Thyroid gland (tissue), 4 donors: ENCODE measurements around the gene AGPAT4. TPM values are rescaled to one million over a fixed set of nuclear protein-coding genes. Genes with fewer than 3 reads are reported as not detected.

Experiments
- DNase-seq, 2 donors: peaks; one replicate each; pipeline ENCODE4 v3.0.0-alpha.2; 2019
- H3K27ac ChIP-seq, 3 donors: fragments of 200-600 bp; sonication (generic); 1 replicate in 2 of 3; 2 replicates in 1 of 3; pipeline ENCODE4 v1.5.1; 2016 to 2019; ENCODE audit warnings: mild to moderate bottlenecking in 1 of 3, moderate library complexity in 1 of 3
- H3K27me3 ChIP-seq: fragments of 200-600 bp; sonication (generic); one replicate; pipeline ENCODE4 v1.5.1; 2019
- H3K36me3 ChIP-seq, 2 donors: fragments of 200-600 bp; sonication (generic); one replicate each; pipeline ENCODE4 v1.5.1; 2016 to 2019
- H3K4me1 ChIP-seq, 2 donors: fragments of 200-600 bp; sonication (generic); one replicate each; pipeline ENCODE4 v1.5.1; 2017 to 2019
- H3K4me3 ChIP-seq, 3 donors: fragments of 200-600 bp; sonication (generic); replicated peaks in 1 of 3; 1 replicate in 2 of 3; 2 replicates in 1 of 3; pipeline ENCODE4 v1.5.1; 2016; ENCODE audit warnings: mild to moderate bottlenecking in 1 of 3
- H3K9me3 ChIP-seq: fragments of 200-600 bp; sonication (generic); one replicate; pipeline ENCODE4 v1.5.1; 2017
- CTCF ChIP-seq, 6 experiments: fragments of 200-600 bp in 3 of 6; fragments of 450-650 bp in 3 of 6; sonication (generic) in 3 of 6; IDR thresholded peaks; one replicate each; pipeline ENCODE4 v1.5.1; 2016 to 2019; ENCODE audit warnings: antibody characterized with exemption in 6 of 6, mild to moderate bottlenecking in 2 of 6, inconsistent platforms in 1 of 6, moderate library complexity in 1 of 6
- POLR2A ChIP-seq, 2 donors: fragments of 450-650 bp; IDR thresholded peaks; one replicate each; pipeline ENCODE4 v1.6.1; 2017; ENCODE audit warnings: antibody characterized with exemption in 2 of 2, mild to moderate bottlenecking in 2 of 2, moderate library complexity in 1 of 2
- WGBS, 2 donors: methylation state at CpG; one replicate each; pipeline ENCODE4 v1.1.5; 2017; 5-methylcytosine and 5-hydroxymethylcytosine counted together
- intact Hi-C: fragments of 100-400 bp; cut with DNase I; formaldehyde crosslinking; loops from one replicate; pipeline ENCODE4 v1.15.1; 2023
- total RNA-seq, 4 donors: library from RNA; depleted of rRNA; stranded (reverse); fragments of >200 nt; gene quantifications; one replicate each; pipeline ENCODE4 v1.2.3, GENCODE V29; 2016

Gene AGPAT4
- total RNA-seq, 4 donors from 2014 or later: 6.1 to 12.8 (median 6.9) TPM

DNA sequence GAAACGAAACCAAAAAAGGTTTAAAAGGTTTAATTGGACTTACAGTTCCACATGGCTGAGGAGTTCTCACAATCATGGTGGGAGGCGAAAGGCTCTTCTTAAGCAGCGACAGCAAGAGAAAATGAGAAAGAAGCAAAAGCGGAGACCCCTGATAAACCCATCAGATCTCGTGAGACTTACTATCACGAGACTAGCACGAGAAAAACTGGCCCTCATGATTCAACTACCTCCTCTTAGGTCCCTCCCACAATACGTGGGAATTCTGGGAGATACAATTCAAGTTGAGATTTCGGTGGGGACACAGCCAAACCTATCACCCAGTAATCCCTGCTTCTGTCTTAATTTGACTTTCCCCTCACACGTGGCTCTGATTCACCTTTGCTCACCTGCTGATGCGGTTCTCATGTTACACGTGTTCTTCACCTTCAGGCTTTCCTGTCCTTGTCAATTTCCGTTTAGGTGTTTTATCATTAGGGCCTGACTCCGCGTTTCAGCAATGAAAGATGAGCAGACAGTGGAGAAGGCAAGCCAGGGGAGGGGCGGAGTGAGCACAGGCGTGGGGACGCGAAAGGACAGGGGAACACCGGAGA, 57.1 kb downstream of the AGPAT4 start:
- DNase-seq: no peak
- Histone ChIP-seq H3K27ac (peak overlapping the region; percentile 43 to 50 (median 50)), H3K4me1 (peaks cover 43 to 59% of the 10 kb centered on the region in 2 donors), H3K27me3 (no peaks in the 10 kb centered on the region), H3K4me3 (no peak overlapping the region), H3K36me3 (no peaks in the 10 kb centered on the region), H3K9me3 (no peaks in the 10 kb centered on the region)
- WGBS, 2 donors: 97% methylated on average over 20 of the region's 20 CpGs
- intact Hi-C loops: no loop called here
- no peak for TF ChIP-seq CTCF (IDR thresholded peaks at IDR 0.05)
- TF ChIP-seq POLR2A (IDR thresholded peaks at IDR 0.05): no peak

- Histone ChIP-seq H3K4me3 (no peak overlapping the region), H3K9me3 (no peaks in the 10 kb centered on the region)
- TF ChIP-seq CTCF (IDR thresholded peaks at IDR 0.05) (no peak), POLR2A (IDR thresholded peaks at IDR 0.05) (no peak)
These were observed 57.8 kb downstream of the AGPAT4 start for GRCh38 chr6:161215876-161216615.

DNA sequence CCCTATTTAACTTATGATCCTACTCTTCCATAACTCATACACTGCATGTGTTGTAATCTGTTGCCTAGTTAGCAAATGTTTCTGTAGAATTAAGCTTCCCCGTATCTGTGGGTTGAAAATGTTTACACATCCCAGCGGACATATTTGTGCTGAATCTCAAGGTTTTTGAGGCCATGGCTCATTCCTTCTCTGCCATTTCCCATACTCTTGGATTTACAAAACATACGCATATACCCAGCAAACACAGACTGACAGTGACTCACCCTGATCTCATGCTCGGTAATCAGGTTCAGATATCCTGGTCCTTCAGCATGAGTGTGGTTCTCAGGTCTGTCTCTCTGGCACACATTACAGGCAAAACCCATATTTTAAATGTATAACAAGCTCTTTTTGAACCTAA, 58.7 kb downstream of the AGPAT4 start:
- intact Hi-C loops: no loop called here
- TF ChIP-seq POLR2A (IDR thresholded peaks at IDR 0.05) (no peak), CTCF (IDR thresholded peaks at IDR 0.05) (no peak)
- 84 to 88% methylated on average over 4 of the region's 4 CpGs for WGBS, 2 donors
- Histone ChIP-seq H3K27me3 (no peaks in the 10 kb centered on the region), H3K36me3 (no peaks in the 10 kb centered on the region), H3K4me1 (peaks cover 46 to 59% of the 10 kb centered on the region in 2 donors), H3K9me3 (no peaks in the 10 kb centered on the region), H3K4me3 (no peak overlapping the region), H3K27ac (peak overlapping the region; percentile 35 to 50 (median 43))
- DNase-seq: no peak

More at GRCh38 chr6:161215876-161216615, 57.8 kb downstream of the AGPAT4 start:
- Histone ChIP-seq H3K27ac (peak overlapping the region; percentile 43 to 50 (median 50)), H3K27me3 (no peaks in the 10 kb centered on the region), H3K36me3 (no peaks in the 10 kb centered on the region), H3K4me1 (peaks cover 46 to 59% of the 10 kb centered on the region in 2 donors)
- DNase-seq: peak; percentile 79 to 81
- intact Hi-C loops: no loop called here
- WGBS, 2 donors: 59 to 63% methylated on average over 13 of the region's 13 CpGs

GRCh38 chr6:161214722-161215121, 59.1 kb downstream of the AGPAT4 start:
- TF ChIP-seq POLR2A (IDR thresholded peaks at IDR 0.05): no peak
- no peak for TF ChIP-seq CTCF (IDR thresholded peaks at IDR 0.05)
- peaks cover 46 to 59% of the 10 kb centered on the region in 2 donors for H3K4me1 ChIP-seq
- H3K27ac ChIP-seq: peak overlapping the region in 1 of 3 donors; percentile 50
- intact Hi-C loops: no loop called here
- H3K4me3 ChIP-seq: no peak overlapping the region
- no peak for DNase-seq
- H3K27me3 ChIP-seq: no peaks in the 10 kb centered on the region
- no peaks in the 10 kb centered on the region for H3K9me3 ChIP-seq
- H3K36me3 ChIP-seq: no peaks in the 10 kb centered on the region
- 93 to 97% methylated on average over 5 of the region's 5 CpGs for WGBS, 2 donors

DNA sequence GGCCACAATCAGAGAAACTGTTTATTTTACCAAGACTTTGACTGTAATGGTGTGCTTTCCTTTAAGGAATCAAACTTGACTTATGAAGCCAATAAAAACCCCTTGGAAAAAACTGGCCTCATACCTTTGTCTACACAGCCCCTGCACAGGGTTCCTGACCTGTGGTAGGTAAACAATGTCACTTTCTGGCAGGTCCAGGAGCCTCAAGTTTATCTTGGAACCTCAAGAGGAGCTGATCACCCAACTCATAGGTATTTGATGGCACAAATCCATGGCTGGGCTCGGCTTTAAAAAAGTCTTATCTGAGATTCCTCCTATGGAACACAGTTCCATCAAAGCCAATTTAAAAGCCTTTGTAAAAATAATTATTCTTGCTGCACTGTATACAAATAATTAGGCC, 61.0 kb downstream of the AGPAT4 start:
- intact Hi-C loops: no loop called here
- no peak overlapping the region for H3K4me3 ChIP-seq
- WGBS, 2 donors: 22 to 24% methylated on average over 1 of the region's 1 CpG
- no peaks in the 10 kb centered on the region for H3K36me3 ChIP-seq
- peak overlapping the region; percentile 19 to 50 (median 24) for H3K27ac ChIP-seq
- peak; percentile 65 to 66 for DNase-seq
- H3K4me1 ChIP-seq: peaks cover 45 to 56% of the 10 kb centered on the region in 2 donors
- H3K27me3 ChIP-seq: no peaks in the 10 kb centered on the region
- TF ChIP-seq POLR2A (IDR thresholded peaks at IDR 0.05): no peak
- no peak for TF ChIP-seq CTCF (IDR thresholded peaks at IDR 0.05)
- H3K9me3 ChIP-seq: no peaks in the 10 kb centered on the region
